SK-MEL-5 (cell line): ENCODE measurements around the gene IL1R1. TPM values are rescaled to one million over a fixed set of nuclear protein-coding genes. Genes with fewer than 3 reads are reported as not detected.

Source experiments
- DNase-seq: peaks from one replicate; pipeline ENCODE4 v3.0.0-alpha.2; 2016; ENCODE audit warnings: low read depth, low spot score
- in situ Hi-C: cut with HindIII; loops from 2 replicates; pipeline ENCODE4 v1.10.0; 2016; ENCODE audit warnings: low sequenced_read_pairs, high pct_unique_total_duplicates, low pct_unique_long_range_greater_than_20kb
- total RNA-seq: library from RNA; depleted of rRNA; stranded (reverse); fragments of >200 nt; shearing (Covaris generic); gene quantifications from 2 replicates; pipeline ENCODE4 v1.2.3, GENCODE V29; 2014

The IL1R1 gene
- total RNA-seq, 1 experiment from 2014 or later = 0.21 TPM

- no peak for DNase-seq
- in situ Hi-C loops = no loop called here
Observed at GRCh38 chr2:102149243-102149642, 6.7 kb downstream of the IL1R1 start.

GRCh38 chr2:102149644-102150455, 7.3 kb downstream of the IL1R1 start:
- in situ Hi-C loops = no loop called here
- DNase-seq = no peak

- in situ Hi-C loops = no loop called here
- no peak for DNase-seq
Observed at GRCh38 chr2:102154364-102154763, 11.8 kb downstream of the IL1R1 start.

GRCh38 chr2:102154946-102155702, 12.6 kb downstream of the IL1R1 start:
- in situ Hi-C loops = no loop called here
- no peak for DNase-seq

- peak; percentile 1 for DNase-seq
- in situ Hi-C loops = no loop called here
Observed at GRCh38 chr2:102155703-102156515, 13.4 kb downstream of the IL1R1 start.

GRCh38 chr2:102158011-102158755, 15.6 kb downstream of the IL1R1 start:
- no peak for DNase-seq
- in situ Hi-C loops = no loop called here

GRCh38 chr2:102159295-102159694, 16.7 kb downstream of the IL1R1 start:
- in situ Hi-C loops = no loop called here

GRCh38 chr2:102166189-102166845, 23.8 kb downstream of the IL1R1 start:
- DNase-seq = peak; percentile 35
- in situ Hi-C loops = no loop called here

More at GRCh38 chr2:102159295-102159694, 16.7 kb downstream of the IL1R1 start:
- no peak for DNase-seq

- in situ Hi-C loops = no loop called here
- no peak for DNase-seq
Observed at GRCh38 chr2:102168026-102168771, 25.7 kb downstream of the IL1R1 start.

GRCh38 chr2:102171946-102172345, 29.4 kb downstream of the IL1R1 start:
- in situ Hi-C loops = no loop called here
- no peak for DNase-seq

- in situ Hi-C loops = no loop called here
- no peak for DNase-seq
Observed at GRCh38 chr2:102172745-102173144, 30.2 kb downstream of the IL1R1 start.

GRCh38 chr2:102176172-102176571, 33.6 kb downstream of the IL1R1 start:
- in situ Hi-C loops = no loop called here
- no peak for DNase-seq

GRCh38 chr2:102177814-102178478, 35.4 kb downstream of the IL1R1 start:
- no peak for DNase-seq
- in situ Hi-C loops = no loop called here

- in situ Hi-C loops = no loop called here
- DNase-seq = no peak
Observed at GRCh38 chr2:102179061-102179460, 36.5 kb downstream of the IL1R1 start.

GRCh38 chr2:102179788-102180686, 37.5 kb downstream of the IL1R1 start:
- no peak for DNase-seq
- in situ Hi-C loops = no loop called here
